Vagina (tissue), 2 donors: ENCODE results near the gene YLPM1. TPM values are rescaled to one million over a fixed set of nuclear protein-coding genes. Genes with fewer than 3 reads are reported as not detected.

ENCODE experiments used
- DNase-seq, 2 donors: peaks; one replicate each; pipeline ENCODE4 v3.0.0-alpha.2; 2017; ENCODE audit errors: extremely low spot score in 2 of 2
- H3K27ac ChIP-seq: fragments of 200-600 bp; sonication (generic); one replicate; pipeline ENCODE4 v1.5.1; 2019
- H3K27me3 ChIP-seq: fragments of 200-600 bp; sonication (generic); one replicate; pipeline ENCODE4 v1.5.1; 2019
- H3K36me3 ChIP-seq, 2 donors: fragments of 200-600 bp; sonication (generic); one replicate each; pipeline ENCODE4 v1.5.1; 2017 to 2019
- H3K4me1 ChIP-seq: fragments of 200-600 bp; sonication (generic); one replicate; pipeline ENCODE4 v1.5.1; 2019
- H3K4me3 ChIP-seq, 2 donors: fragments of 200-600 bp; sonication (generic); 1 replicate in 1 of 2; 2 replicates in 1 of 2; pipeline ENCODE4 v1.5.1; 2016 to 2019
- H3K9me3 ChIP-seq: fragments of 200-600 bp; sonication (generic); one replicate; pipeline ENCODE4 v1.5.1; 2019
- CTCF ChIP-seq, 3 experiments: fragments of 450-650 bp in 2 of 3; fragments of 200-600 bp in 1 of 3; sonication (generic) in 1 of 3; IDR thresholded peaks; one replicate each; pipeline ENCODE4 v1.5.1; 2017 to 2019; ENCODE audit warnings: antibody characterized with exemption in 3 of 3, mild to moderate bottlenecking in 2 of 3, moderate library complexity in 2 of 3
- POLR2A ChIP-seq, 2 donors: fragments of 450-650 bp; IDR thresholded peaks; one replicate each; pipeline ENCODE4 v1.6.1; 2017; ENCODE audit warnings: antibody characterized with exemption in 2 of 2, mild to moderate bottlenecking in 2 of 2, moderate library complexity in 2 of 2
- POLR2AphosphoS5 ChIP-seq, 2 donors: sonication (generic); formaldehyde crosslinking; IDR thresholded peaks; one replicate each; pipeline ENCODE4 v1.9.0; 2017; ENCODE audit warnings: antibody characterized with exemption in 2 of 2, mild to moderate bottlenecking in 2 of 2, low read depth in 1 of 2; ENCODE audit not compliant: insufficient read depth in 1 of 2
- intact Hi-C: fragments of 100-400 bp; cut with DNase I; formaldehyde crosslinking; loops from one replicate; pipeline ENCODE4 v1.15.1; 2023
- total RNA-seq: library from RNA; depleted of rRNA; stranded (reverse); fragments of >200 nt; gene quantifications from one replicate; pipeline ENCODE4 v1.2.3, GENCODE V29; 2016

YLPM1 gene
- total RNA-seq, 1 donor from 2014 or later: 50.3 TPM

GRCh38 chr14:74860899-74861733 is 98.0 kb downstream of the YLPM1 start:
- no peaks in the 10 kb centered on the region for H3K9me3 ChIP-seq
- intact Hi-C loops: loop anchor here (2.0 to 5.0 kb wide), 2 partner anchors 46 to 218 kb away; no protein-coding TSS in a partner anchor

GRCh38 chr14:74861734-74862090 is 98.6 kb downstream of the YLPM1 start:
- TF ChIP-seq CTCF (IDR thresholded peaks at IDR 0.05) (no peak), POLR2A (IDR thresholded peaks at IDR 0.05) (no peak), POLR2AphosphoS5 (IDR thresholded peaks at IDR 0.05; ENCODE audit: insufficient read depth in 1 of 2, low read depth in 1 of 2) (no peak)
- Histone ChIP-seq H3K9me3 (no peaks in the 10 kb centered on the region), H3K27me3 (no peaks in the 10 kb centered on the region), H3K27ac (no peak overlapping the region), H3K4me3 (no peak overlapping the region), H3K4me1 (no peaks in the 10 kb centered on the region), H3K36me3 (no peaks in the 10 kb centered on the region)
- intact Hi-C loops: loop anchor here (2.0 to 5.0 kb wide), 2 partner anchors 46 to 217 kb away; no protein-coding TSS in a partner anchor
- no peak for DNase-seq

More at GRCh38 chr14:74860899-74861733, 98.0 kb downstream of the YLPM1 start:
- Histone ChIP-seq H3K27ac (no peak overlapping the region), H3K4me3 (no peak overlapping the region), H3K4me1 (no peaks in the 10 kb centered on the region), H3K36me3 (no peaks in the 10 kb centered on the region), H3K27me3 (no peaks in the 10 kb centered on the region)
- no peak for DNase-seq
- TF ChIP-seq POLR2A (IDR thresholded peaks at IDR 0.05) (no peak), CTCF (IDR thresholded peaks at IDR 0.05) (peak; percentile 75 to 85 (median 83)), POLR2AphosphoS5 (IDR thresholded peaks at IDR 0.05; ENCODE audit: insufficient read depth in 1 of 2, low read depth in 1 of 2) (no peak)

DNA sequence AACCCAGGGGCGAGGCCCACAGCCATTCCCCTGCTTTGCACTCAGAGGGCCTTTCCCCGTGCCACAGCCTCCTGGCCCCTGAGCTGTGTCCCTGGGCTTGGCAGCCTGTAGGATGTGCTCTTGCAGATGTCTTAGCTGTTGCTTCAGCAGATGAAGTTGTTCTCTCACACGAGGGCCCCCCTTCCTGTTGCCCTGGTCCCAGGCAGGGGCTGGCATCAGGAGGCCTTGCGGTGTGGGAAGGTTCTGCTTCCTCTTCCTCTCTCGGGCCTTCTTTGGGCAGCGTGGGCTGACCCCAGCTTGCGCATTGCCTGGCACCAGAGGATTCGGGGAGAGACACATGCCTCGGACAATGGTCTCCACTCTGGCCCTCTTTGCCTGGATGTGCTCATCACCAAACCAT is 100.2 kb downstream of the YLPM1 start:
- Histone ChIP-seq H3K36me3 (no peaks in the 10 kb centered on the region), H3K4me1 (no peaks in the 10 kb centered on the region), H3K27me3 (no peaks in the 10 kb centered on the region), H3K9me3 (no peaks in the 10 kb centered on the region), H3K27ac (no peak overlapping the region), H3K4me3 (no peak overlapping the region)
- DNase-seq: no peak
- TF ChIP-seq POLR2AphosphoS5 (IDR thresholded peaks at IDR 0.05; ENCODE audit: insufficient read depth in 1 of 2, low read depth in 1 of 2) (no peak), CTCF (IDR thresholded peaks at IDR 0.05) (no peak), POLR2A (IDR thresholded peaks at IDR 0.05) (no peak)
- intact Hi-C loops: loop anchor here (5.0 kb wide), 1 partner anchor 44 kb away; no protein-coding TSS in a partner anchor

- TF ChIP-seq CTCF (IDR thresholded peaks at IDR 0.05): no peak
- TF ChIP-seq POLR2AphosphoS5 (IDR thresholded peaks at IDR 0.05; ENCODE audit: insufficient read depth in 1 of 2, low read depth in 1 of 2): no peak
- no peak for TF ChIP-seq POLR2A (IDR thresholded peaks at IDR 0.05)
- no peaks in the 10 kb centered on the region for H3K9me3 ChIP-seq
- H3K36me3 ChIP-seq: no peaks in the 10 kb centered on the region
- no peaks in the 10 kb centered on the region for H3K27me3 ChIP-seq
- intact Hi-C loops: loop anchor here (5.0 kb wide), 1 partner anchor 43 kb away; no protein-coding TSS in a partner anchor
- no peaks in the 10 kb centered on the region for H3K4me1 ChIP-seq
- H3K4me3 ChIP-seq: no peak overlapping the region
- no peak overlapping the region for H3K27ac ChIP-seq
- DNase-seq: no peak
These were observed 101.1 kb downstream of the YLPM1 start for GRCh38 chr14:74864198-74864597.

- intact Hi-C loops: no loop called here
- Histone ChIP-seq H3K4me3 (no peak overlapping the region), H3K36me3 (no peaks in the 10 kb centered on the region), H3K4me1 (no peaks in the 10 kb centered on the region), H3K27ac (no peak overlapping the region), H3K27me3 (no peaks in the 10 kb centered on the region), H3K9me3 (no peaks in the 10 kb centered on the region)
- no peak for DNase-seq
- no peak for TF ChIP-seq POLR2A (IDR thresholded peaks at IDR 0.05)
- no peak for TF ChIP-seq POLR2AphosphoS5 (IDR thresholded peaks at IDR 0.05; ENCODE audit: insufficient read depth in 1 of 2, low read depth in 1 of 2)
- no peak for TF ChIP-seq CTCF (IDR thresholded peaks at IDR 0.05)
These were observed 102.0 kb downstream of the YLPM1 start for GRCh38 chr14:74865156-74865555.
